K562 (cell line): ENCODE measurements around the gene ZNF106. TPM values are rescaled to one million over a fixed set of nuclear protein-coding genes. Genes with fewer than 3 reads are reported as not detected.

Experiments used
- ASH1L ChIP-seq: fragments of 450-650 bp; IDR thresholded peaks from 2 replicates; pipeline ENCODE4 v1.6.1; 2018; ENCODE audit warnings: borderline replicate concordance, mild to moderate bottlenecking, low read depth; ENCODE audit not compliant: partially characterized antibody
- CHD2 ChIP-seq: IDR thresholded peaks from 2 replicates; pipeline ENCODE4 v1.6.1; 2011; ENCODE audit warnings: low read depth, low read length
- ETS2 ChIP-seq: IDR thresholded peaks from 2 replicates; pipeline ENCODE4 v1.6.1; 2016; ENCODE audit warnings: borderline replicate concordance, missing genetic modification characterization, mild to moderate bottlenecking, moderate library complexity, missing compliant biosample characterization; ENCODE audit not compliant: poor library complexity, severe bottlenecking
- PPARD ChIP-seq: fragments of 250-450 bp; sonication (Bioruptor Pico); IDR thresholded peaks from 2 replicates; pipeline ENCODE4 v1.8.0; 2022; ENCODE audit warnings: inconsistent platforms, mild to moderate bottlenecking, moderate library complexity
- RBM14 ChIP-seq: fragments of 200-400 bp; formaldehyde crosslinking; IDR thresholded peaks from 2 replicates; pipeline ENCODE4 v1.6.1; 2018; ENCODE audit warnings: low read depth, mild to moderate bottlenecking, low read length, moderate library complexity, borderline replicate concordance; ENCODE audit not compliant: insufficient read depth
- ZNF695 ChIP-seq: fragments of 450-650 bp; formaldehyde crosslinking; IDR thresholded peaks from 2 replicates; pipeline ENCODE4 v1.4.0; 2020; ENCODE audit warnings: mild to moderate bottlenecking, moderate library complexity
- polyA plus RNA-seq, 8 experiments: library from polyadenylated mRNA; depleted of rRNA in 4 of 8; stranded (reverse) in 5 of 8; unstranded in 3 of 8; fragments of >200 nt; fragmentation: Nextera tagmentation in 2 of 8; fragmentation: Illumina TruSeq in 1 of 8; extraction: Ambion mirVana in 2 of 8; extraction: Trizol in 1 of 8; gene quantifications; 2 replicates each; pipeline versions ENCODE4 v1.2.1 to v1.2.3, GENCODE V29; 2011 to 2014; ENCODE audit warnings: inconsistent platforms in 1 of 8, missing spikeins in 1 of 8
- total RNA-seq, 7 experiments: library from RNA; depleted of rRNA in 6 of 7; stranded (reverse); fragments of >200 nt in 6 of 7; fragmentation: Illumina TruSeq in 2 of 7; extraction: Trizol in 2 of 7; gene quantifications; 2 replicates each; pipeline versions ENCODE4 v1.2.1 to v1.2.3, GENCODE V29; 2011 to 2021; ENCODE audit warnings: low replicate concordance in 1 of 7
- TF ChIP-seq, protein P1 (sequence below): fragments of 250-450 bp; sonication (Bioruptor Pico); IDR thresholded peaks from 2 replicates; pipeline ENCODE4 v1.9.0; 2021; ENCODE audit warnings: mild to moderate bottlenecking, inconsistent platforms
- TF ChIP-seq, protein P2 (sequence below): fragments of 450-650 bp; IDR thresholded peaks from 2 replicates; pipeline ENCODE4 v1.6.1; 2016; ENCODE audit warnings: antibody characterized with exemption
- TF ChIP-seq, protein P3 (sequence below): sonication (generic); formaldehyde crosslinking; IDR thresholded peaks from 2 replicates; pipeline ENCODE4 v1.5.0; 2020; ENCODE audit warnings: missing genetic modification reagents

Gene ZNF106
- total and polyA plus RNA-seq, 9 of the 15 experiments (the other 6 are each of a cell fraction or from before 2014, with no cell fraction given): 14.4 to 55.3 (median 33.7) TPM

DNA sequence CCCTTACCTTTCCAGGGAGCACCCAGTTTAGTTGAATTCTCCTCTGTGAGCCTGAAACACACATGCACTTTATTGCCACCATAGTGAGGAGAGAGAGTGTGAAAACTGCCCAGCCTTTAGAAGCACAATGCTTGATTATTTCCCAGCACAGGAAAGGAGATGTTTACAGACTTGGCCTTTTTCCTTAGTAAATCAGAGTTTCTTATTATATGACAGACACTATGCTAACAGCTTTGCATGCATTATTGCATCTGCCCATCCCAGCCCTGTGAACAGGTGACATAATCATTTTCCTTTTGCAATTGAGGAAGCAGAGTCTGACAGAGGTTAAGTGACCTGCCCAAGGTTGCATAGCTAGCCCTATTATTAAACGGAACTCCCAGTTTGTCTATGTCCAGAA, 95.1 kb downstream of the ZNF106 start (continued):
- TF ChIP-seq, protein P1, sequence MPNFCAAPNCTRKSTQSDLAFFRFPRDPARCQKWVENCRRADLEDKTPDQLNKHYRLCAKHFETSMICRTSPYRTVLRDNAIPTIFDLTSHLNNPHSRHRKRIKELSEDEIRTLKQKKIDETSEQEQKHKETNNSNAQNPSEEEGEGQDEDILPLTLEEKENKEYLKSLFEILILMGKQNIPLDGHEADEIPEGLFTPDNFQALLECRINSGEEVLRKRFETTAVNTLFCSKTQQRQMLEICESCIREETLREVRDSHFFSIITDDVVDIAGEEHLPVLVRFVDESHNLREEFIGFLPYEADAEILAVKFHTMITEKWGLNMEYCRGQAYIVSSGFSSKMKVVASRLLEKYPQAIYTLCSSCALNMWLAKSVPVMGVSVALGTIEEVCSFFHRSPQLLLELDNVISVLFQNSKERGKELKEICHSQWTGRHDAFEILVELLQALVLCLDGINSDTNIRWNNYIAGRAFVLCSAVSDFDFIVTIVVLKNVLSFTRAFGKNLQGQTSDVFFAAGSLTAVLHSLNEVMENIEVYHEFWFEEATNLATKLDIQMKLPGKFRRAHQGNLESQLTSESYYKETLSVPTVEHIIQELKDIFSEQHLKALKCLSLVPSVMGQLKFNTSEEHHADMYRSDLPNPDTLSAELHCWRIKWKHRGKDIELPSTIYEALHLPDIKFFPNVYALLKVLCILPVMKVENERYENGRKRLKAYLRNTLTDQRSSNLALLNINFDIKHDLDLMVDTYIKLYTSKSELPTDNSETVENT (CRISPR knock-in tag): no peak
- TF ChIP-seq ASH1L: no peak
- TF ChIP-seq CHD2: no peak
- no peak for TF ChIP-seq ZNF695 (CRISPR knock-in tag)
- no peak for TF ChIP-seq ETS2 (tag)
- TF ChIP-seq PPARD (CRISPR knock-in tag): no peak
- no peak for TF ChIP-seq RBM14
- TF ChIP-seq, protein P2, sequence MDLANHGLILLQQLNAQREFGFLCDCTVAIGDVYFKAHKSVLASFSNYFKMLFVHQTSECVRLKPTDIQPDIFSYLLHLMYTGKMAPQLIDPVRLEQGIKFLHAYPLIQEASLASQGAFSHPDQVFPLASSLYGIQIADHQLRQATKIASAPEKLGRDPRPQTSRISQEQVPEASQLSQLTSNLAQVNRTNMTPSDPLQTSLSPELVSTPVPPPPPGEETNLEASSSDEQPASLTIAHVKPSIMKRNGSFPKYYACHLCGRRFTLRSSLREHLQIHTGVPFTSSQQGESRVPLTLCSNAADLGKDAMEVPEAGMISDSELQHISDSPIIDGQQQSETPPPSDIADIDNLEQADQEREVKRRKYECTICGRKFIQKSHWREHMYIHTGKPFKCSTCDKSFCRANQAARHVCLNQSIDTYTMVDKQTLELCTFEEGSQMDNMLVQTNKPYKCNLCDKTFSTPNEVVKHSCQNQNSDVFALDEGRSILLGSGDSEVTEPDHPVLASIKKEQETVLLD: no peak
- TF ChIP-seq, protein P3, sequence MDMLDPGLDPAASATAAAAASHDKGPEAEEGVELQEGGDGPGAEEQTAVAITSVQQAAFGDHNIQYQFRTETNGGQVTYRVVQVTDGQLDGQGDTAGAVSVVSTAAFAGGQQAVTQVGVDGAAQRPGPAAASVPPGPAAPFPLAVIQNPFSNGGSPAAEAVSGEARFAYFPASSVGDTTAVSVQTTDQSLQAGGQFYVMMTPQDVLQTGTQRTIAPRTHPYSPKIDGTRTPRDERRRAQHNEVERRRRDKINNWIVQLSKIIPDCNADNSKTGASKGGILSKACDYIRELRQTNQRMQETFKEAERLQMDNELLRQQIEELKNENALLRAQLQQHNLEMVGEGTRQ: no peak
